Measurements from ENCODE around the gene USP3.

Gene USP3

GRCh38 chr15:63595688-63596087 is 91.3 kb downstream of the USP3 start:
- TF ChIP-seq TAF1 (IDR thresholded peaks at IDR 0.05; ENCODE audit: low read depth) (no peak), CEBPB (IDR thresholded peaks at IDR 0.05) (no peak), ZBTB7A (IDR thresholded peaks at IDR 0.05; ENCODE audit: low read depth) (no peak), REST (IDR thresholded peaks at IDR 0.05; ENCODE audit: low read depth) (no peak), CREB1 (IDR thresholded peaks at IDR 0.05; ENCODE audit: low read depth) (no peak), RAD21 (IDR thresholded peaks at IDR 0.05; ENCODE audit: low read depth) (no peak), FOXM1 (IDR thresholded peaks at IDR 0.05; ENCODE audit: borderline replicate concordance, low read depth) (no peak), MAX (IDR thresholded peaks at IDR 0.05) (no peak), USF1 (IDR thresholded peaks at IDR 0.05) (no peak), YY1 (IDR thresholded peaks at IDR 0.05; ENCODE audit: low read depth) (no peak), EP300 (IDR thresholded peaks at IDR 0.05; ENCODE audit: borderline replicate concordance) (no peak), EGR1 (IDR thresholded peaks at IDR 0.05) (no peak), NFIC (IDR thresholded peaks at IDR 0.05) (no peak), TCF12 (IDR thresholded peaks at IDR 0.05; ENCODE audit: low read depth) (no peak)

GRCh38 chr15:63596676-63597037 is 92.3 kb downstream of the USP3 start:
- TF ChIP-seq TCF12 (IDR thresholded peaks at IDR 0.05; ENCODE audit: low read depth) (no peak), ZBTB7A (IDR thresholded peaks at IDR 0.05; ENCODE audit: low read depth) (no peak), EGR1 (IDR thresholded peaks at IDR 0.05) (no peak), TEAD4 (IDR thresholded peaks at IDR 0.05) (no peak), CEBPB (IDR thresholded peaks at IDR 0.05) (no peak)

- TF ChIP-seq ZBTB7A (IDR thresholded peaks at IDR 0.05; ENCODE audit: low read depth) = no peak
- no peak for TF ChIP-seq CREB1 (IDR thresholded peaks at IDR 0.05; ENCODE audit: low read depth)
- no peak for TF ChIP-seq TCF12 (IDR thresholded peaks at IDR 0.05; ENCODE audit: low read depth)
- no peak for TF ChIP-seq RAD21 (IDR thresholded peaks at IDR 0.05; ENCODE audit: low read depth)
- TF ChIP-seq TAF1 (IDR thresholded peaks at IDR 0.05; ENCODE audit: low read depth) = no peak
- no peak for TF ChIP-seq TEAD4 (IDR thresholded peaks at IDR 0.05)
- no peak for TF ChIP-seq FOXM1 (IDR thresholded peaks at IDR 0.05; ENCODE audit: borderline replicate concordance, low read depth)
- no peak for TF ChIP-seq USF1 (IDR thresholded peaks at IDR 0.05)
- no peak for TF ChIP-seq YY1 (IDR thresholded peaks at IDR 0.05; ENCODE audit: low read depth)
- TF ChIP-seq NFIC (IDR thresholded peaks at IDR 0.05) = no peak
- no peak for TF ChIP-seq EP300 (IDR thresholded peaks at IDR 0.05; ENCODE audit: borderline replicate concordance)
- no peak for TF ChIP-seq EGR1 (IDR thresholded peaks at IDR 0.05)
Observed at GRCh38 chr15:63597038-63597790, 92.8 kb downstream of the USP3 start, which contains the start of gene FBXL22. TSS of gene FBXL22 (plus strand) at chr15:63597387. CDS start at chr15:63597393, 6 bp downstream.

GRCh38 chr15:63597821-63598220 is 93.4 kb downstream of the USP3 start:
- TF ChIP-seq TCF12 (IDR thresholded peaks at IDR 0.05; ENCODE audit: low read depth) = no peak

GRCh38 chr15:63598473-63599400 is 94.3 kb downstream of the USP3 start:
- TF ChIP-seq TEAD4 (IDR thresholded peaks at IDR 0.05) = no peak
- TF ChIP-seq CEBPB (IDR thresholded peaks at IDR 0.05) = no peak
- no peak for TF ChIP-seq TAF1 (IDR thresholded peaks at IDR 0.05; ENCODE audit: low read depth)
- no peak for TF ChIP-seq CREB1 (IDR thresholded peaks at IDR 0.05; ENCODE audit: low read depth)
- no peak for TF ChIP-seq USF1 (IDR thresholded peaks at IDR 0.05)
- TF ChIP-seq TCF12 (IDR thresholded peaks at IDR 0.05; ENCODE audit: low read depth) = no peak
- no peak for TF ChIP-seq REST (IDR thresholded peaks at IDR 0.05; ENCODE audit: low read depth)
- no peak for TF ChIP-seq EGR1 (IDR thresholded peaks at IDR 0.05)
- no peak for TF ChIP-seq YY1 (IDR thresholded peaks at IDR 0.05; ENCODE audit: low read depth)
- no peak for TF ChIP-seq ZBTB7A (IDR thresholded peaks at IDR 0.05; ENCODE audit: low read depth)
- no peak for TF ChIP-seq FOXM1 (IDR thresholded peaks at IDR 0.05; ENCODE audit: borderline replicate concordance, low read depth)
- no peak for TF ChIP-seq NFIC (IDR thresholded peaks at IDR 0.05)
- TF ChIP-seq MAX (IDR thresholded peaks at IDR 0.05) = no peak
- TF ChIP-seq RAD21 (IDR thresholded peaks at IDR 0.05; ENCODE audit: low read depth) = no peak
- TF ChIP-seq EP300 (IDR thresholded peaks at IDR 0.05; ENCODE audit: borderline replicate concordance) = no peak
